Subcutaneous adipose tissue (tissue), 4 donors: ENCODE results near the gene PNKP. TPM values are rescaled to one million over a fixed set of nuclear protein-coding genes. Genes with fewer than 3 reads are reported as not detected.

Source experiments
- CTCF ChIP-seq: fragments of 450-650 bp; IDR thresholded peaks from one replicate; pipeline ENCODE4 v1.5.1; 2016; ENCODE audit warnings: low read depth, mild to moderate bottlenecking, control low read depth, antibody characterized with exemption, moderate library complexity
- total RNA-seq, 4 donors: library from RNA; depleted of rRNA; stranded (reverse); fragments of >200 nt; gene quantifications; one replicate each; pipeline ENCODE4 v1.1.0, GENCODE V29; 2016

PNKP gene
- total RNA-seq, 4 donors from 2014 or later = 25.9 to 48.0 (median 38.7) TPM

GRCh38 chr19:49830766-49831165, 36.6 kb downstream of the PNKP start:
- no peak for TF ChIP-seq CTCF

DNA sequence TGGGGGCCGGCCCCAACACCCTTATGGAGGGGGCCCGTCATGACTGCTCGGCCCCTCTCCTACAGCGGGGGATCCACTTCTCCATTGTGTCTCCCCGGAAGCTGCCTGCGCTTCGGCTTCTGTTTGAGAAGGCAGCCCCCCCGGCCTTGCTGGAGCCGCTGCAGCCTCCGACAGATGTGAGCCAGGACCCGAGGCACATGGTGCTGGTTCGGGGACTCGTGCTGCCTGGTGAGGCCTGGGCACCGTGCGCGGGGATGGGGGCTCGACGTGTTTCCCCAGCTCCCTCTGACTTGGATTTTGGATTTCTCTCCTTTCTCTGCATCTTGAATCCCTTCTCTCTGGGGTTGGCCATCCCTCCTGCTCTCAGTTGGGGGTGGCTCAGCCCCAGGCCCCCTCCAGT, 37.7 kb downstream of the PNKP start:
- TF ChIP-seq CTCF = no peak

- no peak for TF ChIP-seq CTCF
These were observed 38.2 kb downstream of the PNKP start for GRCh38 chr19:49829200-49829599.

DNA sequence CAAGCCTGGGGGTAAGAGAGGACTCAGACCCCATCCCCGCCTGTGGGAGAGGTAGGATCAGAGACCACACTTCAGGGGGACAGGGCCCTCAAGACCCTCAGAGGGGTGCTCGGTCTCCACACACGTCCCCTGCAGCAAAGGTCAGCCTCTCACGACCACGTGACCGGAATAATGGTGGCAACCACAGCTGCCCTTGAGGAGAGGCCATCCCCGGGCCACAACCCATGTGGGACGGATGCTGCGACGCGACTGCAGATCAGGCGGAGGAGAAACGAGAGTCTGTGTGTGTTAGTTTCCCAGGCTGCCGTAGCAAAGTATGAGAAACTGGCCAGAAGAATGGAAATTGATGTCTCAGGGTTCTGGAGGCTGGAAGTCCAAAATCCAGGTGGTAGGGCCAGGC, 40.3 kb downstream of the PNKP start:
- TF ChIP-seq CTCF = no peak

DNA sequence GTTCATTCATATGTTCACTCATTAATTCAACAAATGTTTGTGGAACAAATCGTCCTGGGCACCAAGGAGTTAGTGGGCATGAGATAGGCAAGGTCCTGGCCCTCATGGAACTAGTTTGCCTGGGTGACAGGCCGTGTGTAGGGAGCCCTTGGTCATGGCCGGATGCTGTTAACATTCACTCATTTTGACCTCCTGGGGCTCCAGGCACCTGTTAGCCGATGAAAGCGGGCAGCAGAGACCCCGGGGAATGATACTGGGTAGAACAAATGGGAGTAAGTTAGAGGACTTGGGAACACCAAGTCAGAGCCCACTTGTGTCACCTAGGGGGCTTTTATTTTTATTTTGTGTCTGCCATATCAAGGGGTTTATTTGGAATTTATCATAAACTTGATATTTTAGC, 42.7 kb downstream of the PNKP start:
- TF ChIP-seq CTCF = no peak

GRCh38 chr19:49823472-49823871, 43.9 kb downstream of the PNKP start:
- TF ChIP-seq CTCF = no peak

DNA sequence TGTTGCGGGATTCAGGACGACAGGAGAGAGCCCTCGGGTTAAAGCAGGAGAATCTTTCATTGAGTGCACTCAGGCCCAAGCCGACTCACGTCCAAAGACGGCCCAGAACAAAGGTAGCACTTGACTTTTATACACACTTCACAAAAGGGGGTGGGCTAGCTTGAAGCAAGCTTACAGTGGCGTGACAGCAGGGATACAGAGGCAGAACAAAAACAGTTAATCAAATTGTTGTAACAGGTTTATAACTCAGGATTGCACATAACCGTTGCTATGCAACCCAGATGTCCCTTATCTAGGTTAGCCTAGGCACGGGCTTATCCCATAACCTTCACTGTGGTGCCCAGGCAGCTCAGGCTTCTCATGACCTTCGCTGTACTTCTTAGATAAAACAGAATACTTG, 47.3 kb downstream of the PNKP start:
- no peak for TF ChIP-seq CTCF
